ENCODE results near the gene SAG.

DNA sequence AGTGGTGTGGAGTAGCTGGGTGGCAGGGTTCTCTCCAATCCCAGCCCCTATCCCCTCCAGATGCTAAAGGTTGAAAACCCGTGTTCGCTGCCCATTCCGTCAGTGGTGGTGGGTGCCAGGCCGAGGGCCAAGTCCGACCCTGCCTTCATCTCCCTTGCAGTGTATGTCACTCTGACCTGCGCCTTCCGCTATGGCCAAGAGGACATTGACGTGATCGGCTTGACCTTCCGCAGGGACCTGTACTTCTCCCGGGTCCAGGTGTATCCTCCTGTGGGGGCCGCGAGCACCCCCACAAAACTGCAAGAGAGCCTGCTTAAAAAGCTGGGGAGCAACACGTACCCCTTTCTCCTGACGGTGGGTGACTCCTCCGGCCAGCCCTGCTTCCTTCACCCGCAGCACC is 12.9 kb downstream of the SAG start:
- TF ChIP-seq, protein P1, sequence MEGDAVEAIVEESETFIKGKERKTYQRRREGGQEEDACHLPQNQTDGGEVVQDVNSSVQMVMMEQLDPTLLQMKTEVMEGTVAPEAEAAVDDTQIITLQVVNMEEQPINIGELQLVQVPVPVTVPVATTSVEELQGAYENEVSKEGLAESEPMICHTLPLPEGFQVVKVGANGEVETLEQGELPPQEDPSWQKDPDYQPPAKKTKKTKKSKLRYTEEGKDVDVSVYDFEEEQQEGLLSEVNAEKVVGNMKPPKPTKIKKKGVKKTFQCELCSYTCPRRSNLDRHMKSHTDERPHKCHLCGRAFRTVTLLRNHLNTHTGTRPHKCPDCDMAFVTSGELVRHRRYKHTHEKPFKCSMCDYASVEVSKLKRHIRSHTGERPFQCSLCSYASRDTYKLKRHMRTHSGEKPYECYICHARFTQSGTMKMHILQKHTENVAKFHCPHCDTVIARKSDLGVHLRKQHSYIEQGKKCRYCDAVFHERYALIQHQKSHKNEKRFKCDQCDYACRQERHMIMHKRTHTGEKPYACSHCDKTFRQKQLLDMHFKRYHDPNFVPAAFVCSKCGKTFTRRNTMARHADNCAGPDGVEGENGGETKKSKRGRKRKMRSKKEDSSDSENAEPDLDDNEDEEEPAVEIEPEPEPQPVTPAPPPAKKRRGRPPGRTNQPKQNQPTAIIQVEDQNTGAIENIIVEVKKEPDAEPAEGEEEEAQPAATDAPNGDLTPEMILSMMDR (IDR thresholded peaks at IDR 0.05), result no peak
- TF ChIP-seq POLR2A (IDR thresholded peaks at IDR 0.05), result no peak

All from adrenal gland (tissue), 5 donors.